ENCODE data around the gene TBXA2R.

Gene TBXA2R

DNA sequence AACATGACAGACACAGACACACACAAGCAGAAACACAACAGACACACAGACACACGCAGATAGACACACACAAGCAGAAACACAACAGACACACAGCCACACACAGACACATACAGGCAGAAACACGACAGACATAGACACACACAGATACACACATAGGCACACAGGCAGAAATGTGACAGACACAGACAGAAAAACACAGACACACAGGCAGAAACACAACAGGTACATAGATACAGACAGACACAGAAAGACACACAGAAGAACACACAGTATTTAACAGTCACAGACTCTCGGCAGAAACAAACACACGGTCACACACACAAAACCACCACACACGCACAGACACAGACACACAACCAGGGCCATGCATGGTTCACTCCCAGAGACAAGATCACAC, 905 bp downstream of the TBXA2R start:
- Histone ChIP-seq H3K36me3 (ENCODE audit: insufficient read depth, low read length) (0 out of 2 replicates have a peak, but pooled peaks cover 7% of the 10 kb centered on the region), H4K20me1 (ENCODE audit: insufficient read depth, low read length) (no peaks in the 10 kb centered on the region), H3K79me2 (ENCODE audit: insufficient read depth, low read length) (no peaks in the 10 kb centered on the region), H2AFZ (ENCODE audit: low read length) (no peak overlapping the region), H3F3A (ENCODE audit: insufficient read depth, low read length) (no peaks in the 10 kb centered on the region), H3K27ac (ENCODE audit: low read depth, low read length, poor library complexity, severe bottlenecking) (no peak overlapping the region), H3K9me2 (ENCODE audit: low read depth, low read length) (no peaks in the 10 kb centered on the region), H3K27me3 (ENCODE audit: insufficient read depth, low read length) (no peaks in the 10 kb centered on the region; the same call in 1 of the 2 replicates), H3K4me1 (ENCODE audit: insufficient read depth, low read length, severe bottlenecking) (peaks cover 10% of the 10 kb centered on the region), H3K9me3 (ENCODE audit: low read length) (no peaks in the 10 kb centered on the region), H3K4me2 (ENCODE audit: low read length) (no peak overlapping the region), H3K4me3 (ENCODE audit: low read depth, low read length, poor library complexity, severe bottlenecking) (no peak overlapping the region), H3K9ac (ENCODE audit: low read length) (no peak overlapping the region)
- TF ChIP-seq EZH2 (IDR thresholded peaks at IDR 0.05; ENCODE audit: borderline replicate concordance, low read length) (no peak), CTCF (IDR thresholded peaks at IDR 0.05; ENCODE audit: low read length) (no peak)

DNA sequence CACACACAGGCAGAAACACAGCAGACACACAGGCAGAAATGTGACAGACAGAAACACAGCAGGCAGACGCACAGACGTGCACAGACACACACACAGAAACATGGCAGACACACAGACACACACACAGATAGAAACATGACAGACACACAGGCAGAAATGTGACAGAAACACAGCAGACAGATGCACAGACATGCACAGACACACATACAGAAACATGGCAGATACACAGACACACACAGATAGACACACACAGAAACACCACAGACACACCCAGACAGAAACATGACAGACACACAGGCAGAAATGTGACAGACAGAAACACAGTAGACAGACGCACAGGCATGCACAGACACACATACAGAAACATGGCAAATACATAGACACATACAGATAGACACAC, 1.3 kb downstream of the TBXA2R start:
- no peak for TF ChIP-seq CTCF (IDR thresholded peaks at IDR 0.05; ENCODE audit: low read length)
- TF ChIP-seq EZH2 (IDR thresholded peaks at IDR 0.05; ENCODE audit: borderline replicate concordance, low read length), result no peak
- Histone ChIP-seq H3K9me3 (ENCODE audit: low read length) (no peaks in the 10 kb centered on the region), H3F3A (ENCODE audit: insufficient read depth, low read length) (no peaks in the 10 kb centered on the region), H2AFZ (ENCODE audit: low read length) (no peak overlapping the region), H3K27ac (ENCODE audit: low read depth, low read length, poor library complexity, severe bottlenecking) (no peak overlapping the region), H3K4me1 (ENCODE audit: insufficient read depth, low read length, severe bottlenecking) (peaks cover 10% of the 10 kb centered on the region), H3K36me3 (ENCODE audit: insufficient read depth, low read length) (0 out of 2 replicates have a peak, but pooled peaks cover 4% of the 10 kb centered on the region), H3K79me2 (ENCODE audit: insufficient read depth, low read length) (no peaks in the 10 kb centered on the region), H4K20me1 (ENCODE audit: insufficient read depth, low read length) (no peaks in the 10 kb centered on the region), H3K27me3 (ENCODE audit: insufficient read depth, low read length) (no peaks in the 10 kb centered on the region; the same call in 1 of the 2 replicates), H3K9ac (ENCODE audit: low read length) (no peak overlapping the region), H3K4me2 (ENCODE audit: low read length) (no peak overlapping the region), H3K9me2 (ENCODE audit: low read depth, low read length) (no peaks in the 10 kb centered on the region), H3K4me3 (ENCODE audit: low read depth, low read length, poor library complexity, severe bottlenecking) (no peak overlapping the region)

DNA sequence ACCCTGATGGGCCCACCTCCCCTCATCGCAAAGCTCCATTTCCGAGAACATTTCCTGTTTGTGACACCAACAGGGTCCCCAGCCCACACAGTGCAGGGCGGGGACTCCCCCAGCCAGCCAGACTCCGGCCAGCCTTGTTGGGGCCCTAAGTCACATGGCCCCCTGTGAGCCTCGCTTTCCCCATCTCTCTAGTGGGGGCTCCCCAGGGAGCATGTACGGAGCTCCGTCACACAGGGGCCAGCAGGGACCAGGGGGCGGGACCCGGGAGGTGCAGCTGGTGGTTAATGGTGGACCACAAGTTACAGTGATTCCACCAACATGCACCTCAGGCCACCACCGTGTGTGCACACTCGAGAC, 1.7 kb downstream of the TBXA2R start:
- Histone ChIP-seq H3K36me3 (ENCODE audit: insufficient read depth, low read length) (0 out of 2 replicates have a peak, but pooled peaks cover under 1% of the 10 kb centered on the region), H3K4me3 (ENCODE audit: low read depth, low read length, poor library complexity, severe bottlenecking) (no peak overlapping the region), H2AFZ (ENCODE audit: low read length) (no peak overlapping the region), H3K4me2 (ENCODE audit: low read length) (no peak overlapping the region; the same call in 1 of the 2 replicates), H3F3A (ENCODE audit: insufficient read depth, low read length) (no peaks in the 10 kb centered on the region), H3K79me2 (ENCODE audit: insufficient read depth, low read length) (no peaks in the 10 kb centered on the region), H3K9me3 (ENCODE audit: low read length) (no peaks in the 10 kb centered on the region), H3K9me2 (ENCODE audit: low read depth, low read length) (no peaks in the 10 kb centered on the region), H3K4me1 (ENCODE audit: insufficient read depth, low read length, severe bottlenecking) (peaks cover 10% of the 10 kb centered on the region), H4K20me1 (ENCODE audit: insufficient read depth, low read length) (no peaks in the 10 kb centered on the region), H3K27me3 (ENCODE audit: insufficient read depth, low read length) (no peaks in the 10 kb centered on the region; the same call in 1 of the 2 replicates), H3K27ac (ENCODE audit: low read depth, low read length, poor library complexity, severe bottlenecking) (no peak overlapping the region), H3K9ac (ENCODE audit: low read length) (no peak overlapping the region)
- TF ChIP-seq CTCF (IDR thresholded peaks at IDR 0.05; ENCODE audit: low read length), result no peak
- no peak for TF ChIP-seq EZH2 (IDR thresholded peaks at IDR 0.05; ENCODE audit: borderline replicate concordance, low read length)

All from OCI-LY1 (cell line).